H9 (cell line): ENCODE measurements around the gene DCTPP1. TPM values are rescaled to one million over a fixed set of nuclear protein-coding genes. Genes with fewer than 3 reads are reported as not detected.

Experiments
- DNase-seq: peaks from one replicate; pipeline ENCODE4 v3.0.0-alpha.2; 2017
- H2AFZ ChIP-seq: one replicate; pipeline ENCODE4 v1.6.1; 2013; ENCODE audit warnings: mild to moderate bottlenecking, low read length, control low read depth, moderate library complexity
- H2AK5ac ChIP-seq: 2 replicates; pipeline ENCODE4 v1.6.1; 2013; ENCODE audit warnings: low read length, control low read depth, mixed read lengths; ENCODE audit not compliant: insufficient read length
- H2BK120ac ChIP-seq: one replicate; pipeline ENCODE4 v1.6.1; 2013; ENCODE audit warnings: low read depth, mild to moderate bottlenecking, low read length, control low read depth, inconsistent platforms; ENCODE audit not compliant: poor library complexity, severe bottlenecking
- H2BK12ac ChIP-seq: 2 replicates; pipeline ENCODE4 v1.6.1; 2013; ENCODE audit warnings: low read length, control low read depth, mixed read lengths, low read depth; ENCODE audit not compliant: insufficient read length
- H2BK15ac ChIP-seq: 2 replicates; pipeline ENCODE4 v1.6.1; 2013; ENCODE audit warnings: low read depth, low read length, control low read depth
- H2BK20ac ChIP-seq: one replicate; pipeline ENCODE4 v1.6.1; 2013; ENCODE audit warnings: low read depth, mild to moderate bottlenecking, low read length, control low read depth, inconsistent platforms; ENCODE audit not compliant: poor library complexity, severe bottlenecking
- H2BK5ac ChIP-seq: 2 replicates; pipeline ENCODE4 v1.6.1; 2013; ENCODE audit warnings: low read length, control low read depth, mixed read lengths; ENCODE audit not compliant: insufficient read length
- H3K14ac ChIP-seq: 2 replicates; pipeline ENCODE4 v1.6.1; 2013; ENCODE audit warnings: low read length, control low read depth; ENCODE audit not compliant: insufficient read depth
- H3K18ac ChIP-seq: 2 replicates; pipeline ENCODE4 v1.6.1; 2013; ENCODE audit warnings: low read depth, mild to moderate bottlenecking, mixed read lengths, low read length, control low read depth; ENCODE audit not compliant: insufficient read length
- H3K23ac ChIP-seq: 2 replicates; pipeline ENCODE4 v1.6.1; 2013; ENCODE audit warnings: low read length, control low read depth, mixed read lengths, low read depth; ENCODE audit not compliant: insufficient read length
- H3K23me2 ChIP-seq: 2 replicates; pipeline ENCODE4 v1.6.1; 2013; ENCODE audit warnings: low read depth, mild to moderate bottlenecking, mixed read lengths, low read length, control low read depth; ENCODE audit not compliant: insufficient read length, poor library complexity, severe bottlenecking
- H3K27ac ChIP-seq: 2 replicates; pipeline ENCODE4 v1.5.1; 2013; ENCODE audit warnings: low read length, control low read depth, mixed read lengths, low read depth; ENCODE audit not compliant: insufficient read length
- H3K27me3 ChIP-seq: 2 replicates; pipeline ENCODE4 v1.6.1; 2013; ENCODE audit warnings: low read length, control low read depth, inconsistent platforms; ENCODE audit not compliant: insufficient read depth
- H3K4ac ChIP-seq: 2 replicates; pipeline ENCODE4 v1.6.1; 2013; ENCODE audit warnings: low read depth, mild to moderate bottlenecking, control low read depth, inconsistent platforms, low read length, moderate library complexity
- H3K4me1 ChIP-seq: 2 replicates; pipeline ENCODE4 v1.6.1; 2013; ENCODE audit warnings: low read length, control low read depth, inconsistent platforms; ENCODE audit not compliant: insufficient read depth
- H3K4me2 ChIP-seq: 2 replicates; pipeline ENCODE4 v1.6.1; 2013; ENCODE audit warnings: low read length, control low read depth, mixed read lengths; ENCODE audit not compliant: insufficient read length, insufficient read depth
- H3K56ac ChIP-seq: 2 replicates; pipeline ENCODE4 v1.6.1; 2013; ENCODE audit warnings: low read depth, mild to moderate bottlenecking, mixed read lengths, low read length, control low read depth; ENCODE audit not compliant: insufficient read length
- H3K79me1 ChIP-seq: 2 replicates; pipeline ENCODE4 v1.6.1; 2013; ENCODE audit warnings: low read depth, mild to moderate bottlenecking, moderate library complexity, low read length, control low read depth, inconsistent platforms; ENCODE audit not compliant: insufficient read depth, poor library complexity, severe bottlenecking
- H3K79me2 ChIP-seq: 2 replicates; pipeline ENCODE4 v1.6.1; 2013; ENCODE audit warnings: low read length, control low read depth, inconsistent platforms; ENCODE audit not compliant: insufficient read depth
- H3K9ac ChIP-seq: 2 replicates; pipeline ENCODE4 v1.6.1; 2013; ENCODE audit warnings: low read length, control low read depth, mixed read lengths; ENCODE audit not compliant: insufficient read length; ENCODE audit errors: extremely low read depth
- H3K9me3 ChIP-seq: one replicate; pipeline ENCODE4 v1.6.1; 2013; ENCODE audit warnings: low read depth, low read length, inconsistent platforms; ENCODE audit not compliant: control insufficient read depth
- H3T11ph ChIP-seq: one replicate; pipeline ENCODE4 v1.6.1; 2013; ENCODE audit warnings: mild to moderate bottlenecking, low read length, control low read depth, inconsistent platforms
- H4K20me1 ChIP-seq: one replicate; pipeline ENCODE4 v1.6.1; 2013; ENCODE audit not compliant: control insufficient read depth, insufficient read length, insufficient read depth
- H4K5ac ChIP-seq: 2 replicates; pipeline ENCODE4 v1.6.1; 2013; ENCODE audit warnings: low read depth, mild to moderate bottlenecking, mixed read lengths, low read length, control low read depth; ENCODE audit not compliant: insufficient read length
- H4K8ac ChIP-seq: replicated peaks from 2 replicates; pipeline ENCODE4 v1.6.1; 2013; ENCODE audit warnings: low read length, control low read depth, mixed read lengths, low read depth; ENCODE audit not compliant: insufficient read length
- H4K91ac ChIP-seq: 2 replicates; pipeline ENCODE4 v1.6.1; 2013; ENCODE audit warnings: low read depth, mild to moderate bottlenecking, moderate library complexity, mixed read lengths, low read length, control low read depth; ENCODE audit not compliant: insufficient read length
- H3K27ac Mint-ChIP-seq, 3 experiments: 2 replicates in 2 of 3; 3 replicates in 1 of 3; pipeline ENCODE4 v1.8.0; 2020 to 2021; ENCODE audit warnings: mixed read lengths in 3 of 3, mild to moderate bottlenecking in 1 of 3, moderate library complexity in 1 of 3
- H3K27me3 Mint-ChIP-seq: 2 replicates; pipeline ENCODE4 v1.8.0; 2021; ENCODE audit warnings: low read depth, mild to moderate bottlenecking, moderate library complexity, mixed read lengths
- H3K36me3 Mint-ChIP-seq, 3 experiments: 2 replicates in 2 of 3; 3 replicates in 1 of 3; pipeline ENCODE4 v1.8.0; 2020 to 2021; ENCODE audit warnings: low read depth in 3 of 3, mixed read lengths in 3 of 3; ENCODE audit not compliant: insufficient read depth in 1 of 3
- H3K4me1 Mint-ChIP-seq, 2 experiments: 2 replicates each; pipeline ENCODE4 v1.8.0; 2020; ENCODE audit warnings: mixed read lengths in 2 of 2
- H3K4me3 Mint-ChIP-seq, 2 experiments: 2 replicates in 1 of 2; 3 replicates in 1 of 2; pipeline ENCODE4 v1.8.0; 2020 to 2021; ENCODE audit warnings: mild to moderate bottlenecking in 2 of 2, mixed read lengths in 2 of 2, moderate library complexity in 1 of 2
- H3K9me3 Mint-ChIP-seq, 2 experiments: 2 replicates in 1 of 2; 3 replicates in 1 of 2; pipeline ENCODE4 v1.8.0; 2020; ENCODE audit warnings: mild to moderate bottlenecking in 2 of 2, mixed read lengths in 2 of 2, moderate library complexity in 1 of 2
- CTCF ChIP-seq: fragments of 200-600 bp; sonication (generic); conservative IDR thresholded peaks from 3 replicates; pipeline ENCODE4 v1.8.0; 2021; ENCODE audit warnings: antibody characterized with exemption, mild to moderate bottlenecking
- WGBS: extraction: QIAGEN DNeasy Blood & Tissue Kit; methylation state at CpG from one replicate; pipeline ENCODE4 v1.1.7; 2013; ENCODE audit warnings: missing lambda C conversion rate, low lambda C conversion rate, mixed read lengths; ENCODE audit not compliant: insufficient read length; ENCODE audit errors: extremely low coverage; 5-methylcytosine and 5-hydroxymethylcytosine counted together
- total RNA-seq: library from RNA; stranded (reverse); gene quantifications from 2 replicates; pipeline ENCODE4 v1.2.1, GENCODE V29; 2021

Gene DCTPP1
- total RNA-seq, 1 experiment from 2014 or later = 78.3 TPM

- Mint-ChIP-seq H3K4me1 (peaks cover 13 to 20% of the 10 kb centered on the region in 2 experiments), H3K9me3 (no peaks in the 10 kb centered on the region), H3K27ac (peak overlapping the region; percentile 85 to 96 (median 96); a peak in 6 of 7 replicates), H3K36me3 (peaks cover 9 to 15% (median 11%) of the 10 kb centered on the region in 3 experiments; a peak in 6 of 7 replicates), H3K27me3 (peaks cover 2% of the 10 kb centered on the region; the same call in 1 of the 2 replicates), H3K4me3 (peak overlapping the region; percentile 80 to 87)
- Histone ChIP-seq H3K4me2 (peak overlapping the region; percentile 67), H3K9ac (peak overlapping the region; percentile 32), H4K91ac (no peak overlapping the region), H3K23ac (no peak overlapping the region), H3K4me1 (no peaks in the 10 kb centered on the region), H3K18ac (no peak overlapping the region), H2BK120ac (no peak overlapping the region), H3K79me1 (no peaks in the 10 kb centered on the region), H2AK5ac (no peak overlapping the region), H3T11ph (no peak overlapping the region), H2BK20ac (no peak overlapping the region), H3K27ac (no peak overlapping the region), H3K9me3 (no peaks in the 10 kb centered on the region), H4K8ac (no peak overlapping the region), H2BK12ac (no peak overlapping the region), H3K27me3 (no peaks in the 10 kb centered on the region), H4K5ac (no peak overlapping the region), H3K4ac (no peak overlapping the region), H4K20me1 (no peaks in the 10 kb centered on the region), H3K79me2 (0 out of 2 replicates have a peak, but pooled peaks cover 1% of the 10 kb centered on the region), H3K56ac (no peak overlapping the region), H2BK5ac (no peak overlapping the region), H2AFZ (no peak overlapping the region), H2BK15ac (no peak overlapping the region), H3K23me2 (peaks cover 4% of the 10 kb centered on the region), H3K14ac (no peak overlapping the region)
- WGBS = no CpG with 5 or more reads among the region's 14 CpGs
- no peak for TF ChIP-seq CTCF
- DNase-seq = no peak
These were observed 23.1 kb downstream of the DCTPP1 start for GRCh38 chr16:30406795-30407101.
